Measurements from ENCODE around the gene PLEKHH1.
"Not testable (repeated sequence)": the region's sequence is repeated elsewhere in the genome, so short reads cannot be mapped to it uniquely, and the experiment has no call there.

PLEKHH1 gene

DNA sequence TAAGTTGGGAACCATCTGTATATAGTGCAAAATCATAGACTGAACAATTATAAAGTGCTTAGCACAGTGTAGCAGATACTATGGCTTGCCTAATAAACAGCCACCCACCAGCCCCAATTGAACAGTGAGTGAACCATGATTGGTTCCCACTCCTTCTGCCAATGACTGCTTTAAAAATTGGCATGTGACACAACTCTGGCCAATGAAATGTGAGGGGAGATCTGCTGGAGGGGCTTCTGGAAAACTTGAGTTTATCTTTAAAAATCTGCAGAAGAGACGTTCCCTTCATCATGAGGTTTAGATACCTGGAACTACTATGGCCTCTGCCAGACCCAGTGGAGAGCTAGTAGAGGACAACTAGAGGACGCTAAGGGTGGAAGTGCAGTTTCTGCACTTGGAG lies 62.3 kb downstream of the PLEKHH1 start:
- H3K36me3 ChIP-seq (ENCODE audit: insufficient read depth, low read length), result peaks cover 16% of the 10 kb centered on the region
- H3K4me3 ChIP-seq, result no peak overlapping the region
- no peak for DNase-seq (ENCODE audit: low read depth, low spot score)
- no peak overlapping the region for H3K27ac ChIP-seq
- H3K9me3 ChIP-seq (ENCODE audit: low read depth, low read length), result no peaks in the 10 kb centered on the region
- H3K9ac ChIP-seq (ENCODE audit: insufficient read length), result no peak overlapping the region
- TF ChIP-seq FOXP2 (optimal IDR thresholded peaks at IDR 0.05; ENCODE audit: control extremely low read depth, extremely low read length, insufficient read depth), result no peak

DNA sequence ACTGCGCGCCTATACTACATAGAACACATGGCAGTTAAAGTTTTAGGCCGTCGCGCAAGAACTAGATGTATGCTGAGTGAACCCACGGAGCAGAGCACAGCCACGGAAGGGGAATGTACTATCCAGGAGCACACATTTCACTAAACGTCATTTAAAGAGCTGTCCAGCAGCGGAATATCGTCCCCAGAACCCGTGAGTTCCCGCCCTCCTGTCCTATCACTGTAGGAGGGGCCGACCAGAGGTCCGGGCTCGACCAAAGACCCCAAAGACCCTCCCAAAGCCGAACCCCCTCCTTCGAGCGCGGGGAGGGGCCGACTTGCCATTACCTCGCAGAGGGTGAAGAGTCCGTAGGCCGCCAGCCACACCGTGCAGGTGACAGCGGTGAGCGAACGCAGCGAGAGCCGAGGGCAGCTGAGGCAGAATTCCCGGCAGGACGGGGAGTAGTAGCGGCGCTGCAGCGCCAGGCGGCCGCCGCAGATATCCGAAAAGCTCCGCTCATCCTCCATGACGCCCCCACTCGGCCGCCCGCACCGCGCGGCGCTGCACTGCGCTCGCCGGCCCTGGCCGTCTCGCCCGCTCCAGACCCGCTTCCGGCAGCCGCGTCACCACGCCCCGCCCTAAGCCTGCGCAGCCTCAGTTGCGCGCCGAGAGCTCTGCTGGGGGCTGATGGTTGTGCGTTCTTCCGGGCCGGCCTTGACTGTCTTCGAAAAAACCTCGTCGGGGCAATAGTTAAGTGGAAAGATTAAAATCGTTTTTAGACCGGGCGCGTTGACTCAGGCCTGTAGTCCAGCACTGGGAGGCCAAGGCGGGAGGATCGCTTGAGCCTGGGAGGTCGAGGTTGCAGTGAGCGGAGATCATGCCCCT lies 66.8 kb downstream of the PLEKHH1 start, which contains the start of gene PIGH:
Gene PIGH, minus strand, starts transcription at position 571 of the 864 bp plus-strand sequence. Its CDS starts 65 bp downstream, at position 506.
- H3K27ac ChIP-seq, result no peak within 1 kb of the TSS
- peak within 1 kb of the TSS; percentile 99 for H3K4me3 ChIP-seq

DNA sequence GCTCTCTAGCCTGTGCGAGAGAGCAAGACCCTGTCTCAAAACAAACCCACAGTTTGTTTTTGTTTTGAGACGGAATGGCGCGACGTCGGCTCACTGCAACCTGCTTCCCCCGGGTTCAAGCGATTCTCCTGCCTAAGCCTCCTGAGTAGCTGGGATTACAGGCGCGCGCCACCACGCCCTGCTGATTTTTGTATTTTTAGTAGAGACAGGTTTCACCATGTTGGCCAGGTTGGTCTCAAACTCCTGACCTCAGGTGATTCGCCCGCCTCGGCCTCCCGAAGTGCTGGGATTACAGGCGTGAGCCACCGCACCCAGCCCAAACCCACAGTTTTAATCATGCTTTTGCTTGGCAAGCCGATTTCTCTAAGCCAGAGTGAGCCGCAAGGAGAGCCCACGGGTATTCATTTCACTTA lies 67.5 kb downstream of the PLEKHH1 start:
- Histone ChIP-seq H3K4me3 (peak overlapping the region; percentile 99), H3K9ac (ENCODE audit: insufficient read length) (peak overlapping the region; percentile 38)
- H3K27ac ChIP-seq; DNase-seq (ENCODE audit: low read depth, low spot score); H3K9me3 ChIP-seq (ENCODE audit: low read depth, low read length); H3K36me3 ChIP-seq (ENCODE audit: insufficient read depth, low read length): not testable (repeated sequence)

More for the DNA sequence above, 66.8 kb downstream of the PLEKHH1 start, which contains the start of gene PIGH:
- peak within 1 kb of the TSS; percentile 89 for H3K9ac ChIP-seq (ENCODE audit: insufficient read length)
- no peaks in the 10 kb centered on the region; the same call in 1 of the 2 replicates for H3K36me3 ChIP-seq (ENCODE audit: insufficient read depth, low read length)
- TF ChIP-seq POLR2AphosphoS5 (IDR thresholded peaks at IDR 0.05; ENCODE audit: borderline replicate concordance, low read depth, low read length), result peak; percentile 84
- TF ChIP-seq FOXP2 (optimal IDR thresholded peaks at IDR 0.05; ENCODE audit: control extremely low read depth, extremely low read length, insufficient read depth), result no peak
- no peak for TF ChIP-seq EZH2 (IDR thresholded peaks at IDR 0.05)
- no peak for DNase-seq (ENCODE audit: low read depth, low spot score)
- no peaks in the 10 kb centered on the region for H3K9me3 ChIP-seq (ENCODE audit: low read depth, low read length)

DNA sequence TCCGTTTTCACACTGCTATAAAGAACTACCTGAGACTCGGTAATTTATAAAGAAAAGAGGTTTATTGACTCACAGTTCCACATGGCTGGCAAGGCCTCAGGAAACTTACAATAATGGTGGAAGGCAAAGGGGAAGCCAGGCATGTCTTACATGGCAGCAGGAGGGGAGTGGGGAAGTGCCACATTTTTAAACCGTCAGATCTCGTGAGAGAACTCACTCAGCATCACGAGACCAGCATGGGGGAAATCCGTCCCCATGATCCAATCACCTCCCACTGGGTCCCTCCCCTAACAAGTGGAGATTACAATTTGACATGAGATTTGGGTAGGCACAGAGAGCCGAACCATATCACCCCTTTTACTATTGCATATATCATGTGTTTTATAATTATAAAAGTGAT lies 69.0 kb downstream of the PLEKHH1 start:
- Histone ChIP-seq H3K9ac (ENCODE audit: insufficient read length) (no peak overlapping the region), H3K36me3 (ENCODE audit: insufficient read depth, low read length) (no peaks in the 10 kb centered on the region), H3K27ac (no peak overlapping the region), H3K9me3 (ENCODE audit: low read depth, low read length) (no peaks in the 10 kb centered on the region), H3K4me3 (no peak overlapping the region)
- no peak for TF ChIP-seq FOXP2 (optimal IDR thresholded peaks at IDR 0.05; ENCODE audit: control extremely low read depth, extremely low read length, insufficient read depth)
- TF ChIP-seq POLR2AphosphoS5 (IDR thresholded peaks at IDR 0.05; ENCODE audit: borderline replicate concordance, low read depth, low read length), result no peak
- TF ChIP-seq EZH2 (IDR thresholded peaks at IDR 0.05), result no peak
- no peak for DNase-seq (ENCODE audit: low read depth, low spot score)

DNA sequence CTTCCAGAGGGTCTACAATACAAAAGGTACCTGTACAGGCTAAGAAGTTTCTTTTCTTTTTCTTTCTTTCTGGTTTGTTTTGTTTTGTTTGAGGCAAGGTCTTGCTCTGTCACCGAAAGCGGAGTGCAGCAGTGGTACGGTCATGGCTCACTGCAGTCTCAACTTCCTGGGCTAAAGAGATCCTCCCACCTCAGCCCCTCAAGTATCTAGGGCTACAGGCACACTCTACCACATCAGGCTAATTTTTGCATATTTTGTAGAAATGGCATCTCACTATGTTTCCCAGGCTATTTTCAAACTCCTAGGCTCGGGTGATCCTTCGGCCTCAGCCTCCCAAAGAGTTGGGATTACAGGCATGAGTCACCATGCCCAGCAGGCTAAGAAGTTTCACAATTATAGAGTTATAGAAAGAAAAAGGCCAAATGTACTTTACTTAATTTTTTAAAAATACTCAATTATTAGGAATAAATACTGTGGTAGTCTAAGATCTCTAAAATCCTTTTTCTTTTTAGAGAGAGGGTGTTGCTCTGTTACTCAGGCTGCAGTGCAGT lies 70.0 kb downstream of the PLEKHH1 start:
- H3K27ac ChIP-seq, result no peak overlapping the region
- no peak overlapping the region for H3K4me3 ChIP-seq
- DNase-seq (ENCODE audit: low read depth, low spot score), result no peak
- H3K9me3 ChIP-seq (ENCODE audit: low read depth, low read length), result no peaks in the 10 kb centered on the region
- no peak overlapping the region for H3K9ac ChIP-seq (ENCODE audit: insufficient read length)
- TF ChIP-seq EZH2 (IDR thresholded peaks at IDR 0.05), result no peak
- TF ChIP-seq FOXP2 (optimal IDR thresholded peaks at IDR 0.05; ENCODE audit: control extremely low read depth, extremely low read length, insufficient read depth), result no peak
- no peak for TF ChIP-seq POLR2AphosphoS5 (IDR thresholded peaks at IDR 0.05; ENCODE audit: borderline replicate concordance, low read depth, low read length)
- no peaks in the 10 kb centered on the region for H3K36me3 ChIP-seq (ENCODE audit: insufficient read depth, low read length)

DNA sequence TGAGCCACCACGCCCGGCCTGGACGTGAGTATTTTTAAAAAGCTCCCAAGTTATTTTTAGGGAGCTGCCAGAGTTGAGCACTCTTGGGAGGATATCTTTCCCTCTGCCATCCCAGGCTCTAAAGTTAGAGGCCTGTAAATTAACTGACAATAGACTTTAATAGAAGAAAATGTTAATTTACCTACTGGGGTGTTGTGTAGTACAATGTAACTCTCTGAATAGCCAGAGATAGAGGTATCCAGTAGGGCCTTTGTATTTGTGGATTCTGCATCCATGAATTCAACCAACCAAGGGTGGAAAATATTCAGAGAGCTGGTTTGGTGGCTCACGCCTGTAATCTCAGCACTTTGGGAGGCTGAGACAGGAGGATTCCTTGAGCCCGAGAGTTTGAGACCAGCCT lies 74.6 kb downstream of the PLEKHH1 start:
- Histone ChIP-seq H3K9ac (ENCODE audit: insufficient read length) (no peak overlapping the region), H3K4me3 (no peak overlapping the region)
- TF ChIP-seq EZH2 (IDR thresholded peaks at IDR 0.05), result no peak
- no peak for TF ChIP-seq FOXP2 (optimal IDR thresholded peaks at IDR 0.05; ENCODE audit: control extremely low read depth, extremely low read length, insufficient read depth)
- TF ChIP-seq POLR2AphosphoS5 (IDR thresholded peaks at IDR 0.05; ENCODE audit: borderline replicate concordance, low read depth, low read length), result no peak

DNA sequence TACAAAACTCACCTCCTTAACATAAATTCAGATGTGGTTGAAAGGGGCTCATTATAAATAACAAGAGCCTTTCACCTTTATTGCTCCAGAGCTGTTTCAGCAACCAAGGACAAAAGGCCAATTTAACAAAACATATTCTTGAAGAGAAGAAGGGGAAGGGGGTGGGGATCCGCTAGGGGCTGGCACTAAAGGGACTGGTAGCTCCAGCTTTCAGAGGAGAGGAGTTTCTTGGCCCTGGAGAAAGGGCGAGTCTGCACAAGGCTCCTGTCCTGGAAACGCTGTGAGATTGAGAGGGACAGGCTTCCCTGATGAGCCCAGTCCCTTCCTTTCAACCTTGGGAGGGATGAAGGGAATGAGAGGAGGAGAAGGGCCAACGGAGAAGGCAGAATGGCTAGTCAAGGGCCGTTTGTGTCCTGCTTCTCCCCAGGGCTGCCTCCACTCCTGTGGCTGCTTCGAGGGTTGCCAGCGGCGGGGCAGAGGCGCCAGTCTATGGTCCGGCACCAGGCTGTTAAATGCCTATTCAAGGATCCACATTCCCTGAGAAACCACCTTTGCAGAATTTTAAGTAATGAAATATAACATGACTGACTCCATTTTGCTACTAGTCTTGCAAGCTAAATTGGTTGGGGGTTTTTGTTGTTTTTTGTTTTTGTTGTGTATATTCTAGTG lies 76.7 kb downstream of the PLEKHH1 start:
- no peak overlapping the region for H3K4me3 ChIP-seq
- H3K36me3 ChIP-seq (ENCODE audit: insufficient read depth, low read length), result no peaks in the 10 kb centered on the region
- H3K9ac ChIP-seq (ENCODE audit: insufficient read length), result no peak overlapping the region
- no peaks in the 10 kb centered on the region for H3K9me3 ChIP-seq (ENCODE audit: low read depth, low read length)
- no peak for TF ChIP-seq EZH2 (IDR thresholded peaks at IDR 0.05)
- TF ChIP-seq POLR2AphosphoS5 (IDR thresholded peaks at IDR 0.05; ENCODE audit: borderline replicate concordance, low read depth, low read length), result no peak
- TF ChIP-seq FOXP2 (optimal IDR thresholded peaks at IDR 0.05; ENCODE audit: control extremely low read depth, extremely low read length, insufficient read depth), result no peak
- no peak overlapping the region for H3K27ac ChIP-seq
- DNase-seq (ENCODE audit: low read depth, low spot score), result no peak

More for the DNA sequence above, 74.6 kb downstream of the PLEKHH1 start:
- Histone ChIP-seq H3K36me3 (ENCODE audit: insufficient read depth, low read length) (no peaks in the 10 kb centered on the region), H3K9me3 (ENCODE audit: low read depth, low read length) (no peaks in the 10 kb centered on the region), H3K27ac (no peak overlapping the region)
- no peak for DNase-seq (ENCODE audit: low read depth, low spot score)

DNA sequence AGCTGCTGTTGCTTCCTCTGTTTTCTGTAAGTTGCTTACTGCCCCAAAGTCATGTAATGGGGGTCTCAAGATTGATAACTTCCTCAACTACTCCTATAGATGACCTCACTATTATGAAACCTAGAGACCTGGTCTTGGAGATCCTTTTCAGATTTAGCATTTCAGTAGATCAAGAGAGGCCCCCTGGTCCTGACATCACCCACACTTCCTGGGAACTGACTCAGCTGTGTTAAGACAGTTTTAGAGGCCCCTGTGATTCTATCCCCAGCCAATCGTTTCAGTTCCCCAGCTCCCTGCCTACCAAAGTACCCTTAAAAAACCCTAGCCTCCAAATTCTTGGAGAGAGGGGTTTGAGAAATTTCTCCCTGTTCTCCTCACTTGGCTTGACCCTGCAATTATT lies 77.4 kb downstream of the PLEKHH1 start:
- Histone ChIP-seq H3K36me3 (ENCODE audit: insufficient read depth, low read length) (no peaks in the 10 kb centered on the region), H3K27ac (no peak overlapping the region), H3K9ac (ENCODE audit: insufficient read length) (no peak overlapping the region), H3K9me3 (ENCODE audit: low read depth, low read length) (no peaks in the 10 kb centered on the region), H3K4me3 (no peak overlapping the region)
- DNase-seq (ENCODE audit: low read depth, low spot score), result no peak
- no peak for TF ChIP-seq EZH2 (IDR thresholded peaks at IDR 0.05)
- no peak for TF ChIP-seq POLR2AphosphoS5 (IDR thresholded peaks at IDR 0.05; ENCODE audit: borderline replicate concordance, low read depth, low read length)
- TF ChIP-seq FOXP2 (optimal IDR thresholded peaks at IDR 0.05; ENCODE audit: control extremely low read depth, extremely low read length, insufficient read depth), result no peak

All from SK-N-MC (cell line).